Vagina (tissue), 2 donors: ENCODE data around the gene POLR2M.

ENCODE experiments used
- POLR2AphosphoS5 ChIP-seq, 2 donors: sonication (generic); formaldehyde crosslinking; IDR thresholded peaks; one replicate each; pipeline ENCODE4 v1.9.0; 2017; ENCODE audit warnings: antibody characterized with exemption in 2 of 2, mild to moderate bottlenecking in 2 of 2, low read depth in 1 of 2; ENCODE audit not compliant: insufficient read depth in 1 of 2
- TF ChIP-seq, protein P1 (sequence below), 3 experiments: fragments of 450-650 bp in 2 of 3; fragments of 200-600 bp in 1 of 3; sonication (generic) in 1 of 3; IDR thresholded peaks; one replicate each; pipeline ENCODE4 v1.5.1; 2017 to 2019; ENCODE audit warnings: antibody characterized with exemption in 3 of 3, mild to moderate bottlenecking in 2 of 3, moderate library complexity in 2 of 3

GRCh38 chr15:57696146-57696545 lies 10.4 kb upstream of the POLR2M start:
- TF ChIP-seq, protein P1, sequence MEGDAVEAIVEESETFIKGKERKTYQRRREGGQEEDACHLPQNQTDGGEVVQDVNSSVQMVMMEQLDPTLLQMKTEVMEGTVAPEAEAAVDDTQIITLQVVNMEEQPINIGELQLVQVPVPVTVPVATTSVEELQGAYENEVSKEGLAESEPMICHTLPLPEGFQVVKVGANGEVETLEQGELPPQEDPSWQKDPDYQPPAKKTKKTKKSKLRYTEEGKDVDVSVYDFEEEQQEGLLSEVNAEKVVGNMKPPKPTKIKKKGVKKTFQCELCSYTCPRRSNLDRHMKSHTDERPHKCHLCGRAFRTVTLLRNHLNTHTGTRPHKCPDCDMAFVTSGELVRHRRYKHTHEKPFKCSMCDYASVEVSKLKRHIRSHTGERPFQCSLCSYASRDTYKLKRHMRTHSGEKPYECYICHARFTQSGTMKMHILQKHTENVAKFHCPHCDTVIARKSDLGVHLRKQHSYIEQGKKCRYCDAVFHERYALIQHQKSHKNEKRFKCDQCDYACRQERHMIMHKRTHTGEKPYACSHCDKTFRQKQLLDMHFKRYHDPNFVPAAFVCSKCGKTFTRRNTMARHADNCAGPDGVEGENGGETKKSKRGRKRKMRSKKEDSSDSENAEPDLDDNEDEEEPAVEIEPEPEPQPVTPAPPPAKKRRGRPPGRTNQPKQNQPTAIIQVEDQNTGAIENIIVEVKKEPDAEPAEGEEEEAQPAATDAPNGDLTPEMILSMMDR (IDR thresholded peaks at IDR 0.05) = no peak
- TF ChIP-seq POLR2AphosphoS5 (IDR thresholded peaks at IDR 0.05; ENCODE audit: insufficient read depth in 1 of 2, low read depth in 1 of 2) = no peak
